ENCODE measurements around the gene EFEMP2.

- TF ChIP-seq, protein P1, sequence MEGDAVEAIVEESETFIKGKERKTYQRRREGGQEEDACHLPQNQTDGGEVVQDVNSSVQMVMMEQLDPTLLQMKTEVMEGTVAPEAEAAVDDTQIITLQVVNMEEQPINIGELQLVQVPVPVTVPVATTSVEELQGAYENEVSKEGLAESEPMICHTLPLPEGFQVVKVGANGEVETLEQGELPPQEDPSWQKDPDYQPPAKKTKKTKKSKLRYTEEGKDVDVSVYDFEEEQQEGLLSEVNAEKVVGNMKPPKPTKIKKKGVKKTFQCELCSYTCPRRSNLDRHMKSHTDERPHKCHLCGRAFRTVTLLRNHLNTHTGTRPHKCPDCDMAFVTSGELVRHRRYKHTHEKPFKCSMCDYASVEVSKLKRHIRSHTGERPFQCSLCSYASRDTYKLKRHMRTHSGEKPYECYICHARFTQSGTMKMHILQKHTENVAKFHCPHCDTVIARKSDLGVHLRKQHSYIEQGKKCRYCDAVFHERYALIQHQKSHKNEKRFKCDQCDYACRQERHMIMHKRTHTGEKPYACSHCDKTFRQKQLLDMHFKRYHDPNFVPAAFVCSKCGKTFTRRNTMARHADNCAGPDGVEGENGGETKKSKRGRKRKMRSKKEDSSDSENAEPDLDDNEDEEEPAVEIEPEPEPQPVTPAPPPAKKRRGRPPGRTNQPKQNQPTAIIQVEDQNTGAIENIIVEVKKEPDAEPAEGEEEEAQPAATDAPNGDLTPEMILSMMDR (conservative IDR thresholded peaks at IDR 0.05; ENCODE audit: low read depth, low read length), result no peak
- no peak for TF ChIP-seq EZH2 (IDR thresholded peaks at IDR 0.05; ENCODE audit: low read length, unreplicated experiment)
- no peak for TF ChIP-seq EZH2phosphoT487 (IDR thresholded peaks at IDR 0.05; ENCODE audit: borderline replicate concordance, low read length)
Observed at GRCh38 chr11:65829459-65829858, 43.1 kb downstream of the EFEMP2 start.

Data from PC-3 (cell line).